ENCODE measurements around the gene OSBPL1A.

OSBPL1A gene

GRCh38 chr18:24187689-24188088, 209.9 kb downstream of the OSBPL1A start:
- DNase-seq (ENCODE audit: low read depth): no peak
- H3K4me3 ChIP-seq (ENCODE audit: control insufficient read depth, low read depth, low read length): no peak overlapping the region
- TF ChIP-seq, protein P1, sequence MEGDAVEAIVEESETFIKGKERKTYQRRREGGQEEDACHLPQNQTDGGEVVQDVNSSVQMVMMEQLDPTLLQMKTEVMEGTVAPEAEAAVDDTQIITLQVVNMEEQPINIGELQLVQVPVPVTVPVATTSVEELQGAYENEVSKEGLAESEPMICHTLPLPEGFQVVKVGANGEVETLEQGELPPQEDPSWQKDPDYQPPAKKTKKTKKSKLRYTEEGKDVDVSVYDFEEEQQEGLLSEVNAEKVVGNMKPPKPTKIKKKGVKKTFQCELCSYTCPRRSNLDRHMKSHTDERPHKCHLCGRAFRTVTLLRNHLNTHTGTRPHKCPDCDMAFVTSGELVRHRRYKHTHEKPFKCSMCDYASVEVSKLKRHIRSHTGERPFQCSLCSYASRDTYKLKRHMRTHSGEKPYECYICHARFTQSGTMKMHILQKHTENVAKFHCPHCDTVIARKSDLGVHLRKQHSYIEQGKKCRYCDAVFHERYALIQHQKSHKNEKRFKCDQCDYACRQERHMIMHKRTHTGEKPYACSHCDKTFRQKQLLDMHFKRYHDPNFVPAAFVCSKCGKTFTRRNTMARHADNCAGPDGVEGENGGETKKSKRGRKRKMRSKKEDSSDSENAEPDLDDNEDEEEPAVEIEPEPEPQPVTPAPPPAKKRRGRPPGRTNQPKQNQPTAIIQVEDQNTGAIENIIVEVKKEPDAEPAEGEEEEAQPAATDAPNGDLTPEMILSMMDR (IDR thresholded peaks at IDR 0.05; ENCODE audit: control insufficient read depth, insufficient read depth, low read depth, low read length, missing control alignments): no peak

GRCh38 chr18:24187049-24187448, 210.6 kb downstream of the OSBPL1A start:
- no peak overlapping the region for H3K4me3 ChIP-seq (ENCODE audit: control insufficient read depth, low read depth, low read length)
- no peak for DNase-seq (ENCODE audit: low read depth)
- TF ChIP-seq, protein P1 (IDR thresholded peaks at IDR 0.05; ENCODE audit: control insufficient read depth, insufficient read depth, low read depth, low read length, missing control alignments): no peak

DNA sequence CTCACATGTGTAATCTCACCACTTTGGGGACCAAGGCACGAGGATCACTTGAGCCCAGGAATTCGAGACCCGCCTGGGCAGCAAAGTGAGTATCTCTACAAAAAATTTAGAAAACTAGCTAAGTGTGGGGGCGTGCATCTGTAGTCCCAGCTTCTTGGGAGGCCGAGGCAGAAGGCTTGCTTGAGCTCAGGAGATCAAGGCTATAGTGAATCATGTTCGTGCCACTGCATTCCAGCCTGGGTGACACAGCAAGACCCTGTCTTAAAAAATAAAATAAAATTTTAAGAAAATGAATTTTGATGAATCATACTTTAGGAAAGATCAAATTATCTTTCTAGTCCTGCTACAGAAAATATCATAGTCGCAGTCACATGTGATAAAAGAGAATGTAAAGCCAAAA, 211.8 kb downstream of the OSBPL1A start:
- DNase-seq (ENCODE audit: low read depth): no peak
- no peak overlapping the region for H3K4me3 ChIP-seq (ENCODE audit: control insufficient read depth, low read depth, low read length)
- TF ChIP-seq, protein P1 (IDR thresholded peaks at IDR 0.05; ENCODE audit: control insufficient read depth, insufficient read depth, low read depth, low read length, missing control alignments): no peak

DNA sequence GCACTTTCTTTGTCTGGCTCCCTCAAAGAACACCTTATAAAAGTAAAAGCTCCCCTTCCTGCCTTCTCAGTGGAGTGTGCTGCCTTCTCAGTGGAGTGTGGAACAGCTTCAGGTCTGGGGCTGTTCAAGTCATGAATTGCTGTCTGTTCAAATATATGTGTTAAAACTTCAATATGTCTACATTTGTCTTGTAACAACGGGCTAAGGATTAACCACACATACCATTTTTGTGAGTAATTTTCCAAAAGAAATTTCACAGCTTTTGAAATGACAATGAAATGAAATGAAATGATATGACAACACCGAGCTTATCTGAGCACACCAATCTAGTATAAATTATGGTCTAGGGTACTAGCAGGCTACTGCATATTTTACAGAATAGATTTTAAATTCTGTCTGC, 215.8 kb downstream of the OSBPL1A start:
- no peak overlapping the region for H3K4me3 ChIP-seq (ENCODE audit: control insufficient read depth, low read depth, low read length)
- no peak for DNase-seq (ENCODE audit: low read depth)
- TF ChIP-seq, protein P1 (IDR thresholded peaks at IDR 0.05; ENCODE audit: control insufficient read depth, insufficient read depth, low read depth, low read length, missing control alignments): no peak

DNA sequence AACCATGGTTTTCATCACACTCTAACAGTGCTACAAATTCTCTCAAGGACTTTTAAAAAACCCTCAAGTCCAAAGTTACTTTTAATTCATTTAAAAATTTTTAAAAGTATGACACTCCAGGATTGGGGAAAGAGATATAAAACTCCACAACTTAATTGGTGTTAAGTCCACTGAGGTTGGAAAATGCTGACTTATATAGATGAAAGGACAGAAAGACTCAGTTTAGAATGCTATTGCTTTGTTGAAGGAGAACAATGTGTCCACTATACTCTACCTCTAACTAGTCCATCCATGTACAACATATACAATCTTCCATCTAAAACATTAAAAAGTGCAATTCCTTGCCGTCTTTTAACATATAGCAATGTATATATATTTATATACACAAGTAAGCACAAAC, 217.6 kb downstream of the OSBPL1A start:
- no peak overlapping the region for H3K4me3 ChIP-seq (ENCODE audit: control insufficient read depth, low read depth, low read length)
- TF ChIP-seq, protein P1 (IDR thresholded peaks at IDR 0.05; ENCODE audit: control insufficient read depth, insufficient read depth, low read depth, low read length, missing control alignments): no peak
- no peak for DNase-seq (ENCODE audit: low read depth)

DNA sequence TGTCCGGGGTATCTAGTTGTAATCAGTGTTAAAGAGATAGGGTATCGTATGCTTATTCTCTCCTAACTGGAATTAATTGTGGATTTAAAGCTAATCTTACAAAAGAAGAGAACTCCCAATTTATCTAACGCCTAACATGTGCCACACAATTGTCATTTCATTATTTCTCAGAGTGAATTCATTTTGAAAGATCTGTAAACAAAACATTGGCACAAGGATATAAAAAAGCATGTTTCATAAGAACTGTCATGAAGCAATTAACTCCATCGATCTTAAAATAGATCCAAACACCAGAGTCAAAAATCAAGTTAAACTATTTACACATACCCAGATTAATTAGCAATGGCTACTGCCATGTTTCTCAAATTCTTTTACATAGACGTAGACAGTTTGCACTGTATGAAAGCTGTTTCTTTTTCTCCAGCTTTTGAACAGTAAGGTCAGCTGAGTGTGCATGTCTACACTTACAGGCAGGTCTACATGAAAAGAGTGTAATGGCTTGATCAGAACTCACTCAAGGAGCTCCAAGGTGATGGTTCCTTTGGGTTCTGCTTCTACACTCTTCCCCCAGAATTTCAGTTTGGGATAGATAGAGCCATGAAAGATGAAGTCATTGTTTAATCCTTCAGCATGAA, 220.0 kb downstream of the OSBPL1A start:
- H3K4me3 ChIP-seq (ENCODE audit: control insufficient read depth, low read depth, low read length): no peak overlapping the region
- DNase-seq (ENCODE audit: low read depth): no peak
- TF ChIP-seq, protein P1 (IDR thresholded peaks at IDR 0.05; ENCODE audit: control insufficient read depth, insufficient read depth, low read depth, low read length, missing control alignments): no peak

Measured in AG09309 (cell line).